Regular cardiac myocyte (primary cell): ENCODE data around the gene GPATCH1. TPM values are rescaled to one million over a fixed set of nuclear protein-coding genes. Genes with fewer than 3 reads are reported as not detected.

Source experiments
- total RNA-seq: library from RNA; depleted of rRNA; stranded (reverse); fragments of >200 nt; gene quantifications from 2 replicates; pipeline ENCODE4 v1.2.3, GENCODE V29; 2014

The GPATCH1 gene
- 4.5 and 8.2 TPM in 2 replicates for total RNA-seq

GRCh38 chr19:33080761-33081681, at the start of gene GPATCH1:
Gene GPATCH1, plus strand, starts transcription at chr19:33081181. Its CDS starts 13 bp downstream, at chr19:33081194.

GRCh38 chr19:33064792-33065550, 16.0 kb upstream of the GPATCH1 start, which contains the start of gene RHPN2:
Gene RHPN2, minus strand, starts transcription at chr19:33064888. Its CDS starts 36 bp downstream, at chr19:33064852.

GRCh38 chr19:33132021-33132420, 51.0 kb downstream of the GPATCH1 start, which contains the start of gene WDR88:
Gene WDR88, plus strand, starts transcription at chr19:33132114. Its CDS starts 56 bp downstream, at chr19:33132170.

Other genes starting within 250 kb of the GPATCH1 start
- under 0.01 and 0.19 TPM in 2 replicates for gene SLC7A9, start 211.4 kb upstream of the GPATCH1 start, total RNA-seq
- 6.5 and 16.7 TPM in 2 replicates for gene CEP89, start 109.2 kb upstream of the GPATCH1 start, total RNA-seq
- gene FAAP24, start 108.9 kb upstream of the GPATCH1 start, total RNA-seq, result 2.0 and 3.1 TPM in 2 replicates
- 4.0 and 4.5 TPM in 2 replicates for gene RHPN2, start 16.3 kb upstream of the GPATCH1 start, total RNA-seq
- not detected in 2 replicates for gene WDR88, start 50.9 kb downstream of the GPATCH1 start, total RNA-seq
- 22.8 and 34.1 TPM in 2 replicates for gene LRP3, start 113.1 kb downstream of the GPATCH1 start, total RNA-seq
- not detected in 2 replicates for gene SLC7A10, start 144.7 kb downstream of the GPATCH1 start, total RNA-seq
- under 0.01 and 0.28 TPM in 2 replicates for gene CEBPA, start 221.4 kb downstream of the GPATCH1 start, total RNA-seq